DOHH2 (cell line): Measurements from ENCODE around the gene DMXL1.

Experiments used
- H3F3A ChIP-seq: fragments of 200-600 bp; sonication (generic), shearing (Covaris generic); 2 replicates; pipeline ENCODE4 v1.6.0; 2016; ENCODE audit warnings: antibody characterized with exemption, mild to moderate bottlenecking; ENCODE audit not compliant: control insufficient read depth, insufficient read depth
- H3K27ac ChIP-seq: fragments of 200-600 bp; sonication (generic); 2 replicates; pipeline ENCODE4 v1.5.1; 2014; ENCODE audit warnings: low read depth, mild to moderate bottlenecking, low read length, moderate library complexity
- H3K27me3 ChIP-seq: fragments of 200-600 bp; sonication (generic); 2 replicates; pipeline ENCODE4 v1.6.1; 2014; ENCODE audit warnings: mild to moderate bottlenecking, low read length, mixed read lengths; ENCODE audit not compliant: control insufficient read depth
- H3K36me3 ChIP-seq: fragments of 200-600 bp; sonication (generic); 2 replicates; pipeline ENCODE4 v1.6.1; 2014; ENCODE audit warnings: mild to moderate bottlenecking, low read length, moderate library complexity, mixed read lengths; ENCODE audit not compliant: control insufficient read depth
- H3K4me1 ChIP-seq: fragments of 200-600 bp; sonication (generic); 2 replicates; pipeline ENCODE4 v1.6.1; 2014; ENCODE audit warnings: mild to moderate bottlenecking, low read length, mixed read lengths; ENCODE audit not compliant: control insufficient read depth
- H3K4me2 ChIP-seq: fragments of 200-600 bp; sonication (generic); 2 replicates; pipeline ENCODE4 v1.6.0; 2014; ENCODE audit warnings: mild to moderate bottlenecking, low read length, moderate library complexity
- H3K4me3 ChIP-seq: fragments of 200-600 bp; sonication (generic); 2 replicates; pipeline ENCODE4 v1.5.1; 2014; ENCODE audit warnings: mild to moderate bottlenecking, low read length, mixed read lengths
- H3K79me2 ChIP-seq: fragments of 200-600 bp; sonication (generic); 2 replicates; pipeline ENCODE4 v1.6.1; 2014; ENCODE audit warnings: mild to moderate bottlenecking, low read length, mixed read lengths; ENCODE audit not compliant: control insufficient read depth
- H3K9me2 ChIP-seq: fragments of 200-600 bp; sonication (generic); replicated peaks from 2 replicates; pipeline ENCODE4 v1.6.1; 2014; ENCODE audit warnings: mild to moderate bottlenecking, low read length, mixed read lengths; ENCODE audit not compliant: control insufficient read depth
- H3K9me3 ChIP-seq: fragments of 200-600 bp; sonication (generic); 2 replicates; pipeline ENCODE4 v1.6.1; 2014; ENCODE audit warnings: antibody characterized with exemption, low read length, mixed read lengths; ENCODE audit not compliant: control insufficient read depth, insufficient read depth
- H4K20me1 ChIP-seq: fragments of 200-600 bp; sonication (generic); 2 replicates; pipeline ENCODE4 v1.6.0; 2014; ENCODE audit warnings: low read depth, mild to moderate bottlenecking, antibody characterized with exemption, low read length, moderate library complexity; ENCODE audit not compliant: control insufficient read depth, insufficient read depth
- CTCF ChIP-seq: fragments of 200-600 bp; sonication (generic); IDR thresholded peaks from one replicate; pipeline ENCODE4 v1.5.1; 2014; ENCODE audit warnings: antibody characterized with exemption, mild to moderate bottlenecking, low read depth, low read length; ENCODE audit not compliant: poor library complexity, severe bottlenecking
- EZH2phosphoT487 ChIP-seq: fragments of 200-600 bp; sonication (generic); IDR thresholded peaks from 2 replicates; pipeline ENCODE4 v1.6.1; 2017; ENCODE audit warnings: borderline replicate concordance, mild to moderate bottlenecking, antibody characterized with exemption, low read length, moderate library complexity, mixed read lengths

DMXL1 gene

GRCh38 chr5:119290607-119291006 is 219.7 kb downstream of the DMXL1 start:
- no peaks in the 10 kb centered on the region for H3K9me3 ChIP-seq
- no peaks in the 10 kb centered on the region for H3K9me2 ChIP-seq
- no peaks in the 10 kb centered on the region for H3K27me3 ChIP-seq
- TF ChIP-seq EZH2phosphoT487: no peak
- TF ChIP-seq CTCF: no peak
- peaks cover 40% of the 10 kb centered on the region for H3K4me1 ChIP-seq
- no peaks in the 10 kb centered on the region for H3K36me3 ChIP-seq
- H3F3A ChIP-seq: no peaks in the 10 kb centered on the region
- H3K79me2 ChIP-seq: peaks cover 15% of the 10 kb centered on the region
- H3K27ac ChIP-seq: no peak overlapping the region
- H3K4me2 ChIP-seq: peak overlapping the region; percentile 52
- H3K4me3 ChIP-seq: peak overlapping the region; percentile 25; the same call in 1 of the 2 replicates
- no peaks in the 10 kb centered on the region for H4K20me1 ChIP-seq

GRCh38 chr5:119291056-119291455 is 220.2 kb downstream of the DMXL1 start:
- Histone ChIP-seq H3K36me3 (no peaks in the 10 kb centered on the region), H3K4me3 (no peak overlapping the region), H3K4me2 (no peak overlapping the region), H3K4me1 (peaks cover 40% of the 10 kb centered on the region), H3F3A (no peaks in the 10 kb centered on the region), H4K20me1 (no peaks in the 10 kb centered on the region), H3K27me3 (no peaks in the 10 kb centered on the region), H3K9me3 (no peaks in the 10 kb centered on the region), H3K79me2 (peaks cover 15% of the 10 kb centered on the region), H3K9me2 (no peaks in the 10 kb centered on the region), H3K27ac (no peak overlapping the region)
- no peak for TF ChIP-seq CTCF

- H3K9me3 ChIP-seq: no peaks in the 10 kb centered on the region
- H3K27ac ChIP-seq: no peak overlapping the region
- H3K4me3 ChIP-seq: no peak overlapping the region
- no peaks in the 10 kb centered on the region for H3F3A ChIP-seq
- H4K20me1 ChIP-seq: no peaks in the 10 kb centered on the region
- no peak overlapping the region for H3K4me2 ChIP-seq
- peaks cover 37% of the 10 kb centered on the region for H3K4me1 ChIP-seq
- no peaks in the 10 kb centered on the region for H3K27me3 ChIP-seq
- H3K9me2 ChIP-seq: no peaks in the 10 kb centered on the region
- no peaks in the 10 kb centered on the region for H3K36me3 ChIP-seq
- TF ChIP-seq EZH2phosphoT487: no peak
- TF ChIP-seq CTCF: no peak
- peaks cover 15% of the 10 kb centered on the region for H3K79me2 ChIP-seq
Observed at GRCh38 chr5:119291877-119292276, 221.0 kb downstream of the DMXL1 start.
